HCT116 (cell line): Measurements from ENCODE around the gene ARRDC5.

Experiments
- MAX ChIP-seq: IDR thresholded peaks from 2 replicates; pipeline ENCODE4 v1.6.1; 2012
- ZNF274 ChIP-seq: fragments of 200-500 bp; sonication (Bioruptor generic); IDR thresholded peaks from 2 replicates; pipeline ENCODE4 v1.6.1; 2014; ENCODE audit warnings: mild to moderate bottlenecking, low read depth, low read length, inconsistent platforms

- TF ChIP-seq ZNF274 = no peak
- no peak for TF ChIP-seq MAX
These were observed 41.5 kb downstream of the ARRDC5 start for GRCh38 chr19:4861147-4861546.
